Measurements from ENCODE around the gene DSCAM.
"Not testable (repeated sequence)": the region's sequence is repeated elsewhere in the genome, so short reads cannot be mapped to it uniquely, and the experiment has no call there.

The DSCAM gene

GRCh38 chr21:40846587-40847411 is at the start of gene DSCAM:
DSCAM (minus strand) TSS chr21:40847158; CDS start chr21:40846661, 497 bp downstream.
- DNase-seq (ENCODE audit: low spot score), result no peak

GRCh38 chr21:40895697-40896096 is 48.7 kb upstream of the DSCAM start:
- DNase-seq (ENCODE audit: low spot score), result not testable (repeated sequence)

- DNase-seq (ENCODE audit: low spot score), result no peak
Measured at GRCh38 chr21:40886931-40887330, 40.0 kb upstream of the DSCAM start.

- no peak for DNase-seq (ENCODE audit: low spot score)
Measured at GRCh38 chr21:40886006-40886405, 39.0 kb upstream of the DSCAM start.

- no peak for DNase-seq (ENCODE audit: low spot score)
Measured at GRCh38 chr21:40882192-40882915, 35.4 kb upstream of the DSCAM start.

- no peak for DNase-seq (ENCODE audit: low spot score)
Measured at GRCh38 chr21:40881767-40882166, 34.8 kb upstream of the DSCAM start.

GRCh38 chr21:40871099-40871498 is 24.1 kb upstream of the DSCAM start:
- DNase-seq (ENCODE audit: low spot score), result no peak

GRCh38 chr21:40863839-40864238 is 16.9 kb upstream of the DSCAM start:
- no peak for DNase-seq (ENCODE audit: low spot score)

- no peak for DNase-seq (ENCODE audit: low spot score)
Measured at GRCh38 chr21:40858517-40858916, 11.6 kb upstream of the DSCAM start.

GRCh38 chr21:40853956-40854688 is 7.2 kb upstream of the DSCAM start:
- no peak for DNase-seq (ENCODE audit: low spot score)

- DNase-seq (ENCODE audit: low spot score), result peak; percentile 6
Measured at GRCh38 chr21:40852563-40852962, 5.6 kb upstream of the DSCAM start.

- DNase-seq (ENCODE audit: low spot score), result no peak
Measured at GRCh38 chr21:40851749-40852148, 4.8 kb upstream of the DSCAM start.

- DNase-seq (ENCODE audit: low spot score), result no peak
Measured at GRCh38 chr21:40850071-40850470, 3.1 kb upstream of the DSCAM start.

- DNase-seq (ENCODE audit: low spot score), result no peak
Measured at GRCh38 chr21:40847951-40848350, 993 bp upstream of the DSCAM start.

GRCh38 chr21:40846103-40846502 is 855 bp downstream of the DSCAM start:
- DNase-seq (ENCODE audit: low spot score), result no peak

GRCh38 chr21:40845441-40845995 is 1.4 kb downstream of the DSCAM start:
- no peak for DNase-seq (ENCODE audit: low spot score)

- DNase-seq (ENCODE audit: low spot score), result no peak
Measured at GRCh38 chr21:40844935-40845334, 2.0 kb downstream of the DSCAM start.

- DNase-seq (ENCODE audit: low spot score), result no peak
Measured at GRCh38 chr21:40842197-40842552, 4.8 kb downstream of the DSCAM start.

GRCh38 chr21:40841524-40842196 is 5.3 kb downstream of the DSCAM start:
- no peak for DNase-seq (ENCODE audit: low spot score)

GRCh38 chr21:40840401-40841125 is 6.4 kb downstream of the DSCAM start:
- DNase-seq (ENCODE audit: low spot score), result no peak

GRCh38 chr21:40839521-40839920 is 7.4 kb downstream of the DSCAM start:
- DNase-seq (ENCODE audit: low spot score), result no peak

Measured in NAMALWA (cell line).